ENCODE measurements around the gene ZNF664. TPM values are rescaled to one million over a fixed set of nuclear protein-coding genes. Genes with fewer than 3 reads are reported as not detected.

ZNF664 gene
- total RNA-seq, 2 experiments from 2014 or later = 13.4 to 19.0 TPM

DNA sequence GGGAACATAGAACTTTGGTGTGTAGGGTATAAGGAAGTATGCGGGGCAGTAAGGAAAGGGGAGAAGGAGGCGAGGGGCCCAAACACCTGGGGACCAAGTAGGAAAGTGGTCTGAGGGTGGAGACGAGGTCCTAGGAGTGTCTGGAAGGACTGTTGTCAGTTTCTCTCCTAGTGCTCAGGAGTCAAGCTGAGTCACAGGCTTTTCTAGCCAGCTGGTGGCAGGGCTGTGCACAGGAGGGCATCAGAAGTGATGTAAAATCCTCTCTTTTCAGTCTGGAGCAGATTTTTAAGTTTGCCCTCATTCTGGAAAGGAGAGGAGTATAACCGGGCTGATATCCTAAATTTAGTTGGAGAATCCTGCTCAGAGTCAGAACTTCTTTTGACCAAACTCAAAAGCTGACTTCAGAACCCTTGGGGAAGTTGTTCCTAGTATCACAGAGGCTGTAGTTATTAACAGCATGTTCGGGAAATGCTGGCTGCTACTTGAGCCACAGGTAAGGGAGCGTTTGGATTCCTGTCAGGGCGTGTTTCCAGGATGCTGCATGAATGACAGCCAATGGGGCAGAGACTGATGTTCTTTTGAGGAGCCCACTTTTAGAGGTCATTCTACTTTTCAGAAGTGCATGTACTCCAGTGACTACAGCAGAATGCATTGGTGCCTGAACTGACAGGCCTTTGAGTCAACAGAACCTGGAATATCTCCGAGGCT lies 19.3 kb downstream of the ZNF664 start:
- H3K4me3 ChIP-seq (ENCODE audit: low read length) = no peak overlapping the region
- DNase-seq = no peak
- no peaks in the 10 kb centered on the region for H3K27me3 ChIP-seq (ENCODE audit: control insufficient read depth in 1 of 2, insufficient read depth in 2 of 2, low read length in 2 of 2)
- TF ChIP-seq CTCF (IDR thresholded peaks at IDR 0.05) = no peak
- Mint-ChIP-seq H3K4me1 (ENCODE audit: low read depth) (peaks cover 39% of the 10 kb centered on the region), H3K27ac (no peak overlapping the region), H3K9me3 (no peaks in the 10 kb centered on the region), H3K36me3 (ENCODE audit: low read depth) (peaks cover 79% of the 10 kb centered on the region), H3K27me3 (no peaks in the 10 kb centered on the region), H3K4me3 (no peak overlapping the region)
- no peak for ATAC-seq (ENCODE audit: poor library complexity)
- POLR2A ChIA-PET = no interaction called here
- CTCF ChIA-PET = interaction anchor here (0.6 kb wide), 1 partner anchor 30 kb away, joined by 3 read pairs; no protein-coding TSS in a partner anchor
- H3K27ac ChIP-seq (ENCODE audit: low read depth in 1 of 2, low read length in 2 of 2) = no peak overlapping the region
- H3K4me1 ChIP-seq (ENCODE audit: insufficient read depth, low read length) = peaks cover 7% of the 10 kb centered on the region
- peaks cover 54% of the 10 kb centered on the region for H3K36me3 ChIP-seq (ENCODE audit: insufficient read depth, low read length)
- no peaks in the 10 kb centered on the region for H3K9me3 ChIP-seq (ENCODE audit: control insufficient read depth in 1 of 2, insufficient read depth in 1 of 2, low read length in 2 of 2)
- intact Hi-C loops (cut with DNase I, micrococcal nuclease) = no loop called here

DNA sequence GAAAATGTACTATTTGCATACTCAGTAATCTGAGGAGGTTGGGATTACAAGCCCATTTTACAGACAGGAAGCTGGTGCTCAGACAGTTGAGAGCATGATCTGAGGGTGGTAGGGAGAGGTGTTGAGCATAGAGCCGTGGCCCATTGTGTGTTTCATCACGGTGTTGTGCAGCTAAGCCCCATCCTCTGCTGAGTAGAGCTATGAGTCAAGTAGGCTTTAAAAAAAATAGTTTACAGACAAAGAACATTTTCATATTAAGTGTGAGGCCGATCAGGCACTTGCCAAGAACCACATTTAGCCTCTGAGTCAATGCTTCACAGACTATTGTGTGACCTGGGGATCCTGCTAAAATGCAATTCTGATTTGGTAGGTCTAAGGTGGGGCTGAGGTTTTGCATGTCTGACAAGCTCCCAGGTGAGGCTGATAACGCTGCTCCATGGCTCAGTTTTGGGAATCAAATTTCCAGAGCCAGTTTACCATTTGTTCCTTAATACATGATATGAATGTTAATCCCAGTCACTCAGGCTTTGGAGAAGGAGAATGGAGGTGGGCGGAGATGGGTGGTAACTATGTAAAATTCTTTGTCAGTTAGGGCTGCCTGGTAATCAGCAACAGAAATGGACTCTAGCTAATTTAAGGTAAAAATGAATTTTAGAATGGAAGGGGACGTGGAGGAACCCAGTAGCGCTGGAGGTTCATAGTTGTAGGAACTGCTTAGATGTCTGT lies 22.2 kb downstream of the ZNF664 start:
- no peak overlapping the region for H3K27ac Mint-ChIP-seq
- POLR2A ChIA-PET = interaction anchor here (1.2 kb wide), 1 partner anchor 11 kb away, joined by 4 read pairs; no protein-coding TSS in a partner anchor
- DNase-seq (no peak), ATAC-seq (ENCODE audit: poor library complexity) (no peak)
- H3K4me1 ChIP-seq (ENCODE audit: insufficient read depth, low read length) = peaks cover 7% of the 10 kb centered on the region
- H3K4me1 Mint-ChIP-seq (ENCODE audit: low read depth) = peaks cover 54% of the 10 kb centered on the region
- no peaks in the 10 kb centered on the region for H3K9me3 ChIP-seq (ENCODE audit: control insufficient read depth in 1 of 2, insufficient read depth in 1 of 2, low read length in 2 of 2)
- no peaks in the 10 kb centered on the region for H3K27me3 ChIP-seq (ENCODE audit: control insufficient read depth in 1 of 2, insufficient read depth in 2 of 2, low read length in 2 of 2)
- no peak for TF ChIP-seq CTCF (IDR thresholded peaks at IDR 0.05)
- no peaks in the 10 kb centered on the region for H3K27me3 Mint-ChIP-seq
- H3K36me3 ChIP-seq (ENCODE audit: insufficient read depth, low read length) = peaks cover 54% of the 10 kb centered on the region
- no peaks in the 10 kb centered on the region for H3K9me3 Mint-ChIP-seq
- CTCF ChIA-PET = no interaction called here
- no peak overlapping the region for H3K4me3 ChIP-seq (ENCODE audit: low read length)
- H3K4me3 Mint-ChIP-seq = no peak overlapping the region
- intact Hi-C loops (cut with DNase I, micrococcal nuclease) = no loop called here
- no peak overlapping the region for H3K27ac ChIP-seq (ENCODE audit: low read depth in 1 of 2, low read length in 2 of 2)
- H3K36me3 Mint-ChIP-seq (ENCODE audit: low read depth) = peaks cover 66% of the 10 kb centered on the region

- DNase-seq (no peak), ATAC-seq (ENCODE audit: poor library complexity) (no peak)
- H3K4me1 Mint-ChIP-seq (ENCODE audit: low read depth) = peaks cover 54% of the 10 kb centered on the region
- ChIA-PET POLR2A (interaction anchor here (1.2 kb wide), 1 partner anchor 10 kb away, joined by 4 read pairs; no protein-coding TSS in a partner anchor), CTCF (interaction anchor here (1.4 kb wide), 1 partner anchor 91 kb away, joined by 3 read pairs; no protein-coding TSS in a partner anchor)
- Histone ChIP-seq H3K4me3 (ENCODE audit: low read length) (no peak overlapping the region), H3K27ac (ENCODE audit: low read depth in 1 of 2, low read length in 2 of 2) (no peak overlapping the region), H3K4me1 (ENCODE audit: insufficient read depth, low read length) (peaks cover 7% of the 10 kb centered on the region), H3K36me3 (ENCODE audit: insufficient read depth, low read length) (peaks cover 53% of the 10 kb centered on the region), H3K9me3 (ENCODE audit: control insufficient read depth in 1 of 2, insufficient read depth in 1 of 2, low read length in 2 of 2) (no peaks in the 10 kb centered on the region), H3K27me3 (ENCODE audit: control insufficient read depth in 1 of 2, insufficient read depth in 2 of 2, low read length in 2 of 2) (no peaks in the 10 kb centered on the region)
- H3K4me3 Mint-ChIP-seq = no peak overlapping the region
- TF ChIP-seq CTCF (IDR thresholded peaks at IDR 0.05) = no peak
- H3K36me3 Mint-ChIP-seq (ENCODE audit: low read depth) = peaks cover 54% of the 10 kb centered on the region
- H3K9me3 Mint-ChIP-seq = no peaks in the 10 kb centered on the region
- H3K27ac Mint-ChIP-seq = no peak overlapping the region
- intact Hi-C loops (cut with DNase I, micrococcal nuclease) = no loop called here
- H3K27me3 Mint-ChIP-seq = no peaks in the 10 kb centered on the region
These were observed 23.6 kb downstream of the ZNF664 start for GRCh38 chr12:123996581-123996980.

Data from CD4-positive, alpha-beta T cell (primary cell).